ENCODE data around the gene MAD1L1. TPM values are rescaled to one million over a fixed set of nuclear protein-coding genes. Genes with fewer than 3 reads are reported as not detected.

Gene MAD1L1
- total and polyA plus RNA-seq, 2 donors (not counting 3 experiments of a cell fraction or from before 2014, with no cell fraction given) = 34.1 to 42.3 TPM

- no peaks in the 10 kb centered on the region for H4K20me1 ChIP-seq (replicated peaks; ENCODE audit: control insufficient read depth, extremely low read depth, insufficient read depth, low read length)
- TF ChIP-seq EZH2 (IDR thresholded peaks at IDR 0.05; ENCODE audit: borderline replicate concordance, low read depth, low read length, severe bottlenecking) = no peak
- TF ChIP-seq POLR2AphosphoS5 (IDR thresholded peaks at IDR 0.05; ENCODE audit: insufficient read depth, low read depth, low read length) = no peak
- TF ChIP-seq CTCF (IDR thresholded peaks at IDR 0.05; ENCODE audit: extremely low read depth in 1 of 2, insufficient read depth in 1 of 2, low read depth in 1 of 2, low read length in 2 of 2) = no peak
- TF ChIP-seq FOS (IDR thresholded peaks at IDR 0.05; ENCODE audit: borderline replicate concordance, insufficient read depth, low read length) = no peak
- TF ChIP-seq MAX (IDR thresholded peaks at IDR 0.05; ENCODE audit: insufficient read depth, insufficient read length) = no peak
- TF ChIP-seq JUN (IDR thresholded peaks at IDR 0.05; ENCODE audit: borderline replicate concordance, insufficient read depth, insufficient read length, low read depth) = no peak
- no peak for TF ChIP-seq GATA2 (IDR thresholded peaks at IDR 0.05; ENCODE audit: insufficient read depth, insufficient read length, low read depth, low read length)
- no peak for TF ChIP-seq MYC (IDR thresholded peaks at IDR 0.05; ENCODE audit: low read depth, low read length)
- no peak for TF ChIP-seq POLR2A (IDR thresholded peaks at IDR 0.05; ENCODE audit: low read depth, low read length)
- H3K27ac ChIP-seq (ENCODE audit: insufficient read depth, low read depth, low read length) = no peak overlapping the region
- H3K4me3 ChIP-seq (replicated peaks in 1 of 3; ENCODE audit: insufficient read depth in 1 of 3, low read depth in 1 of 3, low read length in 3 of 3) = no peak overlapping the region
- DNase-seq (ENCODE audit: low read depth, low spot score) (no peak), FAIRE-seq (no peak)
- no peak overlapping the region for H3K9ac ChIP-seq (replicated peaks; ENCODE audit: extremely low read depth, insufficient read depth, low read length)
- no peaks in the 10 kb centered on the region for H3K27me3 ChIP-seq (ENCODE audit: control insufficient read depth in 2 of 2, insufficient read depth in 2 of 2, low read length in 2 of 2)
- no peaks in the 10 kb centered on the region for H3K9me1 ChIP-seq (replicated peaks; ENCODE audit: control insufficient read depth, extremely low read depth, insufficient read depth, low read length)
- no peaks in the 10 kb centered on the region for H3K4me1 ChIP-seq (ENCODE audit: control insufficient read depth, extremely low read depth, insufficient read depth, low read length)
- intact Hi-C loops (cut with micrococcal nuclease) = no loop called here
- CTCF ChIA-PET = interaction anchor here (0.6 to 1.1 kb wide), 3 partner anchors 14 to 217 kb away, joined by 3 to 4 read pairs (median 3); no protein-coding TSS in a partner anchor
- H3K9me3 ChIP-seq (replicated peaks; ENCODE audit: control insufficient read depth, insufficient read depth, low read length) = no peaks in the 10 kb centered on the region
- dilution Hi-C loops (cut with MboI; ENCODE audit: extremely low pct_ligation_motif_present, low sequenced_read_pairs) = no loop called here
- H2AFZ ChIP-seq (ENCODE audit: low read depth, low read length) = no peak overlapping the region
- H3K36me3 ChIP-seq (ENCODE audit: control insufficient read depth in 2 of 2, extremely low read depth in 1 of 2, insufficient read depth in 2 of 2, low read length in 2 of 2) = peaks cover 0 to 1% of the 10 kb centered on the region in 2 experiments
- no peaks in the 10 kb centered on the region for H3K79me2 ChIP-seq (ENCODE audit: control insufficient read depth, insufficient read depth, low read length)
- BruUV-seq (replicated peaks) = no TSS peak
- H3K4me2 ChIP-seq (ENCODE audit: insufficient read depth, low read length) = no peak overlapping the region
- POLR2A ChIA-PET = no interaction called here
Observed at GRCh38 chr7:2131341-2131740, 101.4 kb downstream of the MAD1L1 start.
